DND-41 (cell line): ENCODE data around the gene SMC3.

Experiments used
- ATAC-seq: fragments of 200-7000 bp; cut with Tn5 transposase; 3 replicates; pipeline ENCODE4 v1.9.1; 2021; ENCODE audit warnings: low read depth; ENCODE audit not compliant: insufficient read depth
- DNase-seq: peaks from one replicate; pipeline ENCODE4 v3.0.0-alpha.2; 2020
- H2AFZ ChIP-seq: 2 replicates; pipeline ENCODE4 v1.6.0; 2012; ENCODE audit warnings: low read depth, low read length
- H3K27ac ChIP-seq: 2 replicates; pipeline ENCODE4 v1.5.1; 2012; ENCODE audit warnings: low read length, inconsistent platforms
- H3K27me3 ChIP-seq: fragments of 200-600 bp; sonication (generic); 2 replicates; pipeline ENCODE4 v1.6.0; 2012; ENCODE audit warnings: low read length, mild to moderate bottlenecking, inconsistent platforms; ENCODE audit not compliant: insufficient read depth, poor library complexity
- H3K36me3 ChIP-seq: 2 replicates; pipeline ENCODE4 v1.5.1; 2012; ENCODE audit warnings: low read length, inconsistent platforms; ENCODE audit not compliant: insufficient read depth
- H3K4me1 ChIP-seq: 2 replicates; pipeline ENCODE4 v1.5.1; 2012; ENCODE audit warnings: mild to moderate bottlenecking, low read length; ENCODE audit not compliant: insufficient read depth
- H3K4me2 ChIP-seq: 2 replicates; pipeline ENCODE4 v1.6.0; 2012; ENCODE audit warnings: mild to moderate bottlenecking, moderate library complexity, low read length, inconsistent platforms; ENCODE audit not compliant: insufficient read depth
- H3K4me3 ChIP-seq, 2 experiments: fragments of 200-600 bp in 1 of 2; shearing (Covaris generic) in 1 of 2; 2 replicates each; pipeline ENCODE4 v1.5.1; 2012 to 2016; ENCODE audit warnings: inconsistent platforms in 2 of 2, low read length in 2 of 2, mild to moderate bottlenecking in 2 of 2, low read depth in 1 of 2, moderate library complexity in 1 of 2
- H3K79me2 ChIP-seq: 2 replicates; pipeline ENCODE4 v1.6.0; 2012; ENCODE audit warnings: low read length, inconsistent platforms; ENCODE audit not compliant: insufficient read depth
- H3K9ac ChIP-seq: 2 replicates; pipeline ENCODE4 v1.6.0; 2012; ENCODE audit warnings: low read depth, mild to moderate bottlenecking, inconsistent platforms, low read length, moderate library complexity
- H3K9me3 ChIP-seq: 2 replicates; pipeline ENCODE4 v1.5.1; 2012; ENCODE audit warnings: low read length, moderate library complexity, mild to moderate bottlenecking, inconsistent platforms; ENCODE audit not compliant: insufficient read depth, severe bottlenecking
- H4K20me1 ChIP-seq: 2 replicates; pipeline ENCODE4 v1.6.0; 2012; ENCODE audit warnings: low read length; ENCODE audit not compliant: insufficient read depth
- CTCF ChIP-seq: IDR thresholded peaks from 2 replicates; pipeline ENCODE4 v1.5.1; 2012; ENCODE audit warnings: borderline replicate concordance, low read length, moderate library complexity, mild to moderate bottlenecking; ENCODE audit not compliant: poor library complexity, severe bottlenecking; ENCODE audit errors: extremely low read depth
- EZH2 ChIP-seq: IDR thresholded peaks from 3 replicates; pipeline ENCODE4 v1.6.1; 2012; ENCODE audit warnings: borderline replicate concordance, low read depth, mild to moderate bottlenecking, moderate library complexity, low read length, inconsistent platforms; ENCODE audit not compliant: severe bottlenecking

The SMC3 gene

GRCh38 chr10:110574420-110574819 lies 6.9 kb downstream of the SMC3 start:
- no peak overlapping the region for H3K27ac ChIP-seq
- peaks cover 40% of the 10 kb centered on the region for H3K4me1 ChIP-seq
- peaks cover 92% of the 10 kb centered on the region for H3K79me2 ChIP-seq
- H4K20me1 ChIP-seq = peaks cover 60% of the 10 kb centered on the region
- H3K36me3 ChIP-seq = peaks cover 90% of the 10 kb centered on the region
- H3K9me3 ChIP-seq = no peaks in the 10 kb centered on the region
- no peak overlapping the region for H3K9ac ChIP-seq
- DNase-seq (no peak), ATAC-seq (0 out of 3 replicates have a peak, but pooled peaks have one; percentile 14)
- H2AFZ ChIP-seq = no peak overlapping the region
- H3K4me3 ChIP-seq = no peak overlapping the region
- no peaks in the 10 kb centered on the region for H3K27me3 ChIP-seq
- H3K4me2 ChIP-seq = 0 out of 2 replicates have a peak overlapping the region, but pooled peaks have one; percentile 7
- TF ChIP-seq CTCF (no peak), EZH2 (no peak)

GRCh38 chr10:110576220-110576619 lies 8.7 kb downstream of the SMC3 start:
- Histone ChIP-seq H3K79me2 (peaks cover 81% of the 10 kb centered on the region), H3K4me2 (no peak overlapping the region), H3K4me3 (no peak overlapping the region), H3K4me1 (peaks cover 22% of the 10 kb centered on the region), H3K27me3 (no peaks in the 10 kb centered on the region), H3K36me3 (peaks cover 90% of the 10 kb centered on the region), H3K9ac (no peak overlapping the region), H3K9me3 (no peaks in the 10 kb centered on the region), H3K27ac (no peak overlapping the region), H4K20me1 (peaks cover 43% of the 10 kb centered on the region), H2AFZ (no peak overlapping the region)
- TF ChIP-seq CTCF = no peak
- TF ChIP-seq EZH2 = no peak
- DNase-seq (no peak), ATAC-seq (no peak)

- peaks cover 93% of the 10 kb centered on the region for H3K36me3 ChIP-seq
- no peaks in the 10 kb centered on the region for H3K9me3 ChIP-seq
- no peak overlapping the region for H3K9ac ChIP-seq
- H3K27ac ChIP-seq = no peak overlapping the region
- DNase-seq (no peak), ATAC-seq (no peak)
- H3K79me2 ChIP-seq = peaks cover 75% of the 10 kb centered on the region
- peaks cover 16% of the 10 kb centered on the region for H3K4me1 ChIP-seq
- H2AFZ ChIP-seq = no peak overlapping the region
- TF ChIP-seq CTCF (no peak), EZH2 (no peak)
- H3K27me3 ChIP-seq = no peaks in the 10 kb centered on the region
- no peak overlapping the region for H3K4me3 ChIP-seq
- no peak overlapping the region for H3K4me2 ChIP-seq
- H4K20me1 ChIP-seq = peaks cover 37% of the 10 kb centered on the region
These were observed 9.6 kb downstream of the SMC3 start for GRCh38 chr10:110577056-110577455.

GRCh38 chr10:110584006-110584405 lies 16.5 kb downstream of the SMC3 start:
- no peak for TF ChIP-seq EZH2
- no peak for TF ChIP-seq CTCF
- peaks cover 93% of the 10 kb centered on the region for H3K36me3 ChIP-seq
- H3K27ac ChIP-seq = no peak overlapping the region
- H3K4me3 ChIP-seq = no peak overlapping the region
- DNase-seq (no peak), ATAC-seq (no peak)
- H3K9me3 ChIP-seq = no peaks in the 10 kb centered on the region
- peaks cover 16% of the 10 kb centered on the region; the same call in 1 of the 2 replicates for H3K79me2 ChIP-seq
- H2AFZ ChIP-seq = no peak overlapping the region
- no peaks in the 10 kb centered on the region for H3K27me3 ChIP-seq
- no peak overlapping the region for H3K4me2 ChIP-seq
- no peaks in the 10 kb centered on the region for H3K4me1 ChIP-seq
- H3K9ac ChIP-seq = no peak overlapping the region
- H4K20me1 ChIP-seq = peaks cover 3% of the 10 kb centered on the region; the same call in 1 of the 2 replicates
